Fibroblast of skin of left biceps (primary cell): ENCODE results near the gene POR.

Source experiments
- DNase-seq, 2 experiments: peaks; one replicate each; pipeline ENCODE4 v3.0.0-alpha.2; 2013; ENCODE audit warnings: low read depth in 2 of 2

Gene POR

DNA sequence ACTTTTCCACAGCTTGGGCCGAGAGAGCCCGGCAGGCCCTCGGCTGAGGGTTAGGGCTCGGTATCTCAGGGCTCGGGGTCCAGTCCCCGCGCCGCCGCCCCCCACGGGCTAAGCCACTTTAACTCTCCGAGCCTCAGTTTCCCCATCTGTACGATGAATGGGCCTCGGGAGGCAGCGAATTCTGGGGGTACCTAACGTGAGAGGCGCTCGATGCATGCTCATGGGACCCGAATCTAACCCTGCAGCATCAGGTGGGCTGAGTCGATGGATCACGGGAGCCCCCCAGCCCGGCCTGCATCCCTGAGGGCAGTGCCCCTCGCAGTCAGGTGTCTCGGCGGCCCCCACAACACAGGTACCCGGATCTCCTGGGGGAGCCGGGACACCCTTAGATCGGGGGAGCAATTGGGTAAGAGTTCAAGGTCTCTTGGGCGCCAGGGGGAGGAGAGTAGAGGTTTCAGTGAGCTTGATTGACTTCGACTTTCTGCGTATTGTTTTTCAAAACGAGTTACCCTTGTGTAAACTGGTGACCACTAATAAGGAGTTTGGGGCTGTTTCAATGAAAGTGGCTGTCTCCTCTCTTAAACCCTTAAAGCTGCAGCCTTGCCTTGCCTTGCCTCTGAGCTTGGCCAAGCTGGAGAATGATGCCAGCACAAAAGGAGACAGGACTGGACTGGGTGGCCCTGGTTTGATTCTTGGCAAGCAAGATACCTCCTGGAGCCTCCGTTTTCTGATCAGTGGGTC is 631 bp downstream of the POR start:
- DNase-seq, result no peak

DNA sequence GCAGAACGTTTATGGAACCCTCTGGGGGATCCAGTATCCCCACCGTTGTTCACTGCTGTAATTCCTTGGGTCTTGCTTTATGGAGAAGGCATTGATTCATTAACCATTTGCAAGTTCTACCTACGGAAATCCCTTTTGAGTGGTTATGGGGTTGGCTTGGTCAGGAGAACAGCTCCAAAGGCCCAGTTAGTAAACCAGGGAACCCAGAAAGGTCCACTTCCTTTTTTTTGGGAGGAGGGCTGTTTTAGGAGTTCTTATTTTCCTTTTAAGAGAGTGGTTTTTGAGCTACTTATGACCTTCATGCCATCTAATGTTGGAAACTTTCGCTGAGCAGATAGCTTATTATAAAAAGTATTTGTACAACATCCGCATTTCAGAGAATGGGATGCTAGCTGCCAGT is 1.3 kb downstream of the POR start:
- no peak for DNase-seq

DNA sequence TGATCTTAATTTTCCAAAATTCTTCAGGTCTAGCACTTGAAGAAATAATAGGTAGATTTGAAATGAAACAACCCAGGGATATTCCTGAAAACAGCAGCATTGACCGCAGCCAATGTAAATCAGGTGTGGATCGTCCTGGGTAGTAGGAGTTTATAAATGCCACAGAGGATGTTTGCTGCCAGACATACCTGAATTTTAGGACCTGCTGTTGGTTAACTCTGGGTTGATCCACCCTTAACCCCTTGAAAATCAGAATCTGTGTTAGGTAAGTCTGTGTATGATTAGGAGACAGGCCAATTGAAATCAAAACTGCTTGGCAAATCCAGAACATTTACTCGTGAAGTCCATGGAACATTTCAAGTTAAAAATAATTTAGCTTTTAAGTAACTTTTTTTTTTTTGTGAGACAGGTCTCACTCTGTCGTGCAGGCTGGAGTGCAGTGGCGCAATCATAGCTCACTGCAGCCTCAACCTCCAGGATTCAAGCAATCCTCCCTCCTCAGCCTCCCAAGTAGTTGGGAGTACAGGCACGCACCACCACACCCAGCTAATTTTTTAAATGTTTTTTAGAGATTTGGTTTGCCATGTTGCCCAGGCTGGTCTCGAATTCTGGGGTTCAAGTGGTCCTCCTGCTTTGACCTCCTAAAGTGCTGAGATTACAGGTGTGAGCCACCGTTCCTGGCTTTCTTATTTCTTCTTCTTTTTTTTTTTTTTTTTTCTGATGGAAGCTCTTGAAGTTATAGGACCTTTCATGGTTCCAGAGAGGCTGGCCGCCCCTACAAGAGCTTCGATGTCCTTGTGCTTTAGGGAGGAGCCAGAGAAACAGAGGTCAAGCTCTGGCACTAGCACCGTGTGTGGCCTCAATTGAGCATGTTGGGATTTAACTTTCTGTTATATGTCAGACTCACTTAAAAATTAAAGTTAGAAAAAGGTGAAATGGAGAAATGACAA is 2.0 kb downstream of the POR start:
- no peak for DNase-seq

DNA sequence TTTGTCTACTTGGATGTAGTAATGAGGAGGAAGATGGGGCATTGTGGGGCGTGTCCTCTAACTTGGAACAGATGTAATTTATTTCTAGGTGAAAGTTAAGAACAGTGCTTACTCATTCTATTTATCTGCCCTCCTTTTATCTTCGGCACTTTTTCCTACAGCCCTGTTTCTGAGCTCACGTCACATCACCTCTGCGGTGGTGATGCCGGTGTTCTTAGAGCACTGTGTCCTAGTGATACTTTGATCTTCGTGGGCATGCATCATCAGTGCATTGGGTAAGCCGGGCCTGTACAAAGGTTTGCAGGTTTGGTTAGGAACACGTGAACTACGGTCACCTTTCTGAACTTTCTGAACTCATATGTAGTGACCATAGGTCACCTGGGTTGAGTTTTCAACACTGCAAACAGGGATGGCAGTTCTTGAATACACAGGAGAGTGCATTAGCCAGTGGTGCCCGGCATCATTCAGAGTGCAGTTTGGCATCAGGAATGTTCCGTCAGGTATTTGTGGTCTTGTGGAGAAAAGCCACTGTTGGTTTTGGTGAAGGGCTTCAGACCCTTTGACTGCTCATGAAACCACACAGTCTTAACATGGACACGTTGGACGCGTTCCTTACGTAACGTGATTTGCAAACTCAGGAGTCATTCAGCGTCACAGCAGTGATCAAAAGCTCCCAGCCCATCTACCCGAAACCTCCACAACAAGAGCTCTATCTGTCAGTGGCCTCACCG is 5.6 kb downstream of the POR start:
- no peak for DNase-seq

DNA sequence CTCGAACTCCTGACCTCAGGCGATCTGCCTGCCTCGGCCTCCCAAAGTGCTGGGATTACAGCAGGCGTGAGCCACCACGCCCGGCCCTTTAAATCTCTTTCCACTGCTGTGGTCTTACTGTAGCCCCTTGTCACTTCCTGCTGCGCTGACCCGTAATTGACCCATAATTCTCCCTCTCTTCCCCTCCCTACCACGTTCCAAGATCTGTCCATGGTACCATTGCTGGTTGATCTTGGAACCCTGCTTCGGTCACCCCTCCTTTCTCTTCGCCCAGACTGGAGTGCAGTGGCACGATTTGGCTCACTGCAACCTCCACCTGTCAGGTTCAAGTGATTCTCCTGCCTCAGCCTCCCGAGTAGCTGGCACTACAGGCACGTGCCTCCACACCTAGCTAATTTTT is 6.5 kb downstream of the POR start:
- DNase-seq, result no peak

DNA sequence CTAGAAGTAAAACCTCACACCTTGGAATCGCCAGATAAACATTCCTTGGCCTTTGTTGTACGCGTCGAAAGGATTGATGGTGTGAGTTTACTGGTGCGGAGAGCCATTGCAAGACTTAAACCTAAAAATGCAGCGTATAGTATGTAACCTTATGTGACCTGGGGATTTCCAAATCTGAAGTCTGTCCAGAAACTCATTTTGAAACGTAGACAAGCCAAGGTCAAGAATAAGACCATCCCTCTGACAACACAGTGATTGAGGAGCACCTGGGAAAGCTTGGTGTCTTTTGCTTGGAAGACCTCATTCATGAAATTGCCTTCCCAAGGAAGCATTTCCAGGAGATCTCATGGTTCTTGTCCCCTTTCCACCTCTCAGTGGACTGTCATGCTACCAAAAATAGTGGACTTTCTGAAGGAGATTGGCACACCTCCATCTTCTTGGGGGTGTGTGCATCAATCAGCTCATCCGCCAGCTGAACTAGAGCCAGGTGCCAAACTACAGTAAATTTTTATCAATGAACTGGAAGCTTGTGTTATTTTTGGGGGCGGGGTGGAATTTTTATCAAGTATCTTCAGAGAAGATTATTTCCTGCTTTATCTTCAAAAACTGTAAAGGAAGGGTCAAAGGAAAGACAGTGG is 8.1 kb downstream of the POR start:
- DNase-seq, result no peak

DNA sequence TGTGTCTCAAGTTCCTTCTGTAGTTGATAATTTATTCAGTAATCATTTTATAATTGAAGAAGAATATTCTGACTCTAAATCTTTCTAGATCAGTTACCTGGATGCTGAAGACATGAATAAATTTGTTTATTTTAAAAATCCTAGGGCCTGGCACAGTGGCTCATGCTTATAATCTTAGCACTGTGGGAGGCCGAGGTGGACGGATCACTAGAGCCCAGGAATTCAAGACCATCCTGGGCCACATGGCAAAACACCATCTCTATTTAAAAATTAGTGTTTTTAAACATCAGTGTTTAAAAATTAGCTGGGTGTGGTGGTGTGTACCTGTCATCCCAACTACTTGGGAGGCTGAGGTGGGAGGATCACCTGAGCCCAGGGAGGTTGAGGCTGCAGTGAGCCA is 9.3 kb downstream of the POR start:
- no peak for DNase-seq

DNA sequence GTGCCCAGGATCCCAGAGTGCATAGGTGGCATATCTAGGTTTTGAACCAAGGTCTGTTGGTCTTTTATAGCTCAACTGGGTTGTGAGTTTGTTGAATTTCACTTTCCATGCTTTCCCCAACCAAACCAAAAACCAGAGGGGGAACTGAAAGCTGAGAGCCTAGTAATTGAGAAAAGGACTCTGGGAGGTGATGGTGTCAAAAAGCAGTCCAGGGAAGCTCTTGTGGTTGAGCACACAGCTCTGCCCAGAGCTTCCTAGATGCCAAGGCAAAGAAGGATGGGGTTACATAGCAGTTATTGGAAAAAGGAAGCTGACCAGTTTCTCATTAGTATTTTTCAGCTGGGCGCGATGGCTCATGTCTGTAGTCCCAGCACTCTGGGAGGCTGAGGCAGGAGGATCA is 9.9 kb downstream of the POR start:
- DNase-seq, result no peak

DNA sequence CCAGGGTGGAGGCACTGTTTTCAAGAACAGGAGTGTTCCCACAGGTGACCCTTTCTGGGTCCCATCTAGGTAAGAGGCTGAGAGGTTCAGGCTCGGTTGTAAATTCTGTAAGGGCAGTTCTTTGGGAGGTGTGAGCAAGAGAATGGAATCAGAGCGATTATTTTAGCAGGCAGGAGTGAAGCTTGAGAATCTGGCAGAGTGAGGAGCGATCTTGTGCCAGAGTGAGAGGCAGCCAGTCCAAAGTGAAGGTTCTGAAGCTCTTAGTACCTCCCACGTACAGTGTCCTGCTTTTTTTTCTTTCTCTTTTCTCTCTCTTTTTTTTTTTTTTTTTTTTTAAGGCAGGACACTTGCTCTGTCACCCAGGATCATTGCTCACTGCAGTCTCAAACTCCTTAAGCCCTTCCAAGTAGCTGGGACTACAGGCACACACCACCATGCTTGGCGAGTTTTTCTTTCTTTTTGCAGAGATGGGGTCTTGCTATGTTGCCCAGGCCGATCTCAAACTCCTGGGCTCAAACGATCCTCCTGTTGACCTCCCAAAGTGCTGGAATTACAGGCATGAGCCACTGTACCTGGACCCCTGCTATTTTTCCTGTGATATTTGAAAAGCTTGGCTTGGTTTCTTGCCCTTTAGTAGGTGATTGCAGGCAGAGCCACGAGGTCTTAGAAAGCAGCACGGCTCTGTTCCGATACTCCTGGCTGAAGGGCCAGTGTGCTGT is 10.9 kb downstream of the POR start:
- DNase-seq, result no peak

DNA sequence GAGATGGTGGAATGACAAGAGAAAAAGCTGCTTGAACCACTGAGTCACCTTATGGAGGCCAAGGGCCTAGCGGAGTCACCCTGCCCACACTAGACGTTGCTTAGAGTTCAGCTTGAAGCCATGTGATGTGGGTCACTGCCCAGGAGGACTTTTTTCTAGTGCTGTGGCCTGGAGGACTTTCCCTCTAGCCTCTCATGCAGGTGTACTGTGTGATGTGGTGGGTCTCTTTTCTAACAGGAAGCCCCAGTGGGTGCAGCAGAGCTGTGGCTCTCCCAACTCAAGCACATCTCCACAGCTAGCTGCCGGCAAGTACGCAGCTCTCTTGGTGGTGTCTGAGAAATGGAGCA is 13.6 kb downstream of the POR start:
- no peak for DNase-seq

DNA sequence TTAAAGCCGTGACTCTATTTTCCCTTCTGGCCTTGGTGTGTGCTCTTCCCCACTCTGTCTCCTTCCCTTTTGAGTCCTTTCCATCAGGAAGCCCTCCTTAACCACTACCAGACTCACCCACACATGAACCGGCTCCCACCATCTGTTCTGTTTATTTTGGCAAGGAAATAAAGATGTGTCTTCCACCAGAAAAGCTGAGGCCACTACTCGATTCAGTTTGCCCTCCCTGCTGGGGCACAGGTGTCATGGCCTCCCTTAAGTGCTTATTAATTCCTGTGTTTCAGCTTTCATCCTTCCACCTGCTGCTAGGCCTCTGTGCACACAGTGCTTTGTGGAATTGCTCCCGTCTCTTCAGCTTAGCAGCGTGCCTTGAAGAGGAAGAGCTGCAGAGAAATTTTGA is 16.7 kb downstream of the POR start:
- no peak for DNase-seq

DNA sequence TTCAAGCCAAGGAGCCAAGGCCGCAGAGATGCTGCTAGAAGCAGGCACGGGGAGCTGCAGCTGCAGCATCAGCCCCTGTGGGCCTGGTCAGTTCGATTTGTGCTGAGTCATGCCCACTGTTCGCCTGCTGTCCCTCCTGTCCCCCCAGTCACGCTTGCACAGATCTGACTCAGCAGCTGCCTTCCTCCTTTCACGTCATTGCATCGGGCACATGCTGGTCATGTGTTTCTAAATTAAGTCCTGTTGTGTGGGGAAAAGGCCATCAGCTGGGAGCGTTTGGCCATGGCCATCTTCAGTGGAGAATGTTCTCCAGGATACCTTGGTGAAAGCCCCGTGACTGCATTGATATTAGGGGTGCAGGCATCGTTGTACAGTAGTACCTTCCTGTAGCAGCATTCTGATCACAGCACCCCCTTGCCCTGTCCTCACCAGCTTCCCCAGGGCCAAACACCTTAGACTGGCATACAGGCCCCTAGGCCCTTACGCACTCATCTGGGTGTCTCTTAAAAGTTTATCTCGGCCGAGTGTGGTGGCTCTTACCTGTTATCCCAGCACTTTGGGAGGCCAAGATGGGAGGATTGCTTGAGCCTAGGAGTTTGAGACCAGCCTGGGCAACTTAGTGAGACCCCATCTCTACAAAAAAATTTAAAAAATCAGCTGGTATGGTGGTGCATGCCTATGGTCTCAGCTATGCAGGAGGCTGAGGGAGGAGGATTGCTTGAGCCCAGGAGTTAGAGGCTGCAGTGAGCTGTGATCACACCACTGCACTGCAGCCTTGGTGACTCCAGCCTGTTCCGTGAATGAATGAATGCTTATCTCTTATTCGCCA is 23.2 kb downstream of the POR start:
- peak; percentile 37 to 44 for DNase-seq

DNA sequence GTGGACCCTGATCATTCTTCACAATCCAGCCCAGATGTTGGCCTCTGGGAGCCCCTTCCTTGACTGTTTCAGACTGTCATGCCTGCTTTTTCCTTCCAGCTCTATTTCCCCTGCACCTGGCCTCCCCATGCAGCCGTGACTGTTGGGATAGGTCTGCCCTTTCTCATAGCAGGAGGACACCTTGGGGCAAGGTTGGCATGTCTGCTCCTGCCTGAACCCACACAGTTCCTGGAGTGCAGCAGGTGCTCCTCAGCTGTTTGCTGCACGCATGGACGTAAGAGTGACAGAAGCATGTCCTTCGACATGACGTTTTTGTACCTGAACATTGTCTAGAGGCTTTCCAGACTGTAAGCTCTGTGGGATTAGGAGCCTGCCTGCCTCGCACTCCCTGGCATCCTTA is 24.0 kb downstream of the POR start:
- DNase-seq, result no peak

DNA sequence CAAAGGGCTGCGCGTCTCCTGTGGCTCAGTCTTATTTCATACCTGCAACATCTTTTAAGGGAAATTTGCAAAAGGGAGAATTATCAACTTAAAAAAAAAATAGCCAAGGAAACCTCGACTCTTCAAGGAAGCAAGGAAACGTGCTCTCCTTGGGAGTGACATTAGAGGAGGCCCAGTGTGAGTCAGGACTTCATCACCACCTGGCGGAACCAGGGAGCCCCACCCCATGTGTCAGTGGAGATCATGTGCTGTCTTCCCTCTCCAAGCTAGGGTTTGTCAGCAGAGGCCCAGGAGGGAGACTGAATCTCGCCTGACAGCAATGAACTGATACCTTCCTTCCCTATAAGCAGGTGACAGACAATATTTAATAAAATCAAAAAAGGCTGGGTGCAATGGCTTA is 28.9 kb downstream of the POR start:
- DNase-seq, result no peak

DNA sequence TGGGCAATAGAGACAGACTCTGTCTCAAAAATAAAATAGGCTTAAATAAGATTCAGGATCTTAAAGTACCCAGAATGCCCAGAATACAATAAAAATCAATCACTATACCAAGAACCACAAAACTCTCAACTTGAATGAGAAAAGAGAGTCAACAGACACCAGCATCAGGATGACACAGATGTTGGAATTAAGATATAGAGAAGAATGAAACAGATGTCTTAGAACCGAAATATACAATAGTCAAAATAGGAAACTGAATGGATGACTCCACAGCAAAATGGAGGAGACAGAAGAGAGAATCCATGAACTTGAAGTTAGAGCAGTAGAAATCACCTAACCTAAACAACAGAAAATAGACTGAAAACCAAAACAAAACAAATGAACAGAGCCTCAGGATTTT is 29.6 kb downstream of the POR start:
- no peak for DNase-seq

DNA sequence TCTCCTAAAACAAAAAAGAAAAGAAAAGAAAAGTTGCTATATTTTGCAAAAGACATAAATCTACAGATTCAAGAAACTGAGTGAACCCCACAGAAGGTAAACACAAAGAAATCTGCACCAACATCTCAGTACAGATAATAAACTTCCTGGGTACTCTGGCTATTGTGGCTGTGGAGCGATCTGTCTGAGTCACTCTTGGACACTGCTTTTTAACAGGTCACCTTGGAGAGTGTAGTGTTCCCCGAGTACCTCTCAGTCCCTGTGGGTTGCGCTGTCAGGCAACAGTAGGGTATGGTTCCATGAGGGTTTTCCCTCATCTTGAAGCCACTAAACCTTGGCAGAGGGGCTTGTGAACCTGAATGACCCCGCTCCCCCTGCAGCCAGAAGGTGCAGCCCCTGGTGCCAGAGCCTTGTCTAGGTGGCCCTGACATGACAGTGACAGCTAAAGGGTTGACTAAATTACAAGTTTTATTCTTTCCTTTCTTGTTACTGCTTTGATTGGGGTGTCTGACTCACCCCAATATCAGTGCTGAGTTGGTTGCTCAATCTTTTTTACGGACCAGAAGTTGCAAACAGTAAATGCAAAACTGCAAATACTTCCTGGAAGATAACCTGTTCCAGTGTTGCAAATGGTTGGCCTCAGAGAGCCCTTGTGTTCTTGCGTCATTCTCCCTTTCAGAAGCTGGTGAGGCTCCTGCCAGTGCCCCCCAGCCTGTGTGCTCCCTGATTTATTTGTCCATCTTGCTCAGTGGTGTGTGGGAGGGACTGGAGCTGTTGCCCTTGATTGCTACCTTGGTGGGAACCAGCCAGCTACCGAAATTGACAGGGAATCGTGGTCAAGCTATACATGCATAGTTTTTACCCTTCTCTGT is 30.6 kb downstream of the POR start:
- DNase-seq, result no peak

DNA sequence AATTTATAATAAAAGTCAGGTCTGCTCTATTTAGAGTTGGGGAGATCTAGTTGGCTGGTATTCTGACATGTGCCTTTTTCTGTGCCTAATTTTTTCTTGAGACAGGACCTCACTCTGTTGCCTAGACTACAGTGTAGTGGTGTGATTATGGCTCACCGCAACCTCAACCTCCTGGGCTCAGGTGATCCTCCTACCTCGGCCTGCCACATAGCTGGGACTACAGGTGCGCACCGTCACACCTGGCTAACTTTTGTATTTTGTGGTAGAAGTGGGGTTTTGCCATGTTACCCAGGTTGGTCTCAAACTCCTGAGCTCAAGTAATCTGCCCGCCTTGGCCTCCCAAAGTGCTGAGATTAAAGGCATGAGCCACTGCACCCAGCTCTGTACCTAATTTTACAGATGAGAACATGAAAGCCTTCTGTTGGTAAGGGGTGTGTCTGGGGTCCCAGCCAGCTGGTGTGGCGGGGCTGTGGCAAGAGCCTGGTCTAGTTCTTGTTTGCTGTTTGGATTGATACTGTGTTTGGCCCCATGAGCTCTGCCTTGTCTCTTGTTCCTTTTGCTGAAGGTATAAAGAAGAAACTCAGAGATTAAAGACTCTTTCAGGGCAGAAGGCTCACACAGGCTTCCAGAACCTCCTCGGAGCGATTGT is 31.4 kb downstream of the POR start:
- no peak for DNase-seq

DNA sequence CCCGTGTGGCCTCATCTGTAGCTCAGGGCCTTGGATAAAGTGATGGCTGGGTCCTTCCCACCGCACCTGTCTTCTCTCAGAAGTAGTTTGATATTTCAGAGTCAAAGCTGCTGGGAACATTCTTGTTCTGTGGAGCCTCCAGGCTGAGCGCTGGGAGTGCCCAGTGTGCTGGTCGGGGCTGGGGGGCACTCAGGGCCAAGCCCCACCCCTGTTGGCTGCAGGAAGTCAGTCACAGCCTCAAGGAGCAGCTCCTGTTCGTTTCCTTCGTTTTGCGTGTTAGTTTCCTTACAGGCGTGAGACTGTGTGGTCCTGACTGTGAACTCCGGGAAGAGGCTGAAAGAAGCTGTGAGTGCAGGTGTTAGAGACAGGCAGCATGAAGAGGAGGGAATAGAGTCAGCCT is 33.2 kb downstream of the POR start:
- DNase-seq, result no peak

DNA sequence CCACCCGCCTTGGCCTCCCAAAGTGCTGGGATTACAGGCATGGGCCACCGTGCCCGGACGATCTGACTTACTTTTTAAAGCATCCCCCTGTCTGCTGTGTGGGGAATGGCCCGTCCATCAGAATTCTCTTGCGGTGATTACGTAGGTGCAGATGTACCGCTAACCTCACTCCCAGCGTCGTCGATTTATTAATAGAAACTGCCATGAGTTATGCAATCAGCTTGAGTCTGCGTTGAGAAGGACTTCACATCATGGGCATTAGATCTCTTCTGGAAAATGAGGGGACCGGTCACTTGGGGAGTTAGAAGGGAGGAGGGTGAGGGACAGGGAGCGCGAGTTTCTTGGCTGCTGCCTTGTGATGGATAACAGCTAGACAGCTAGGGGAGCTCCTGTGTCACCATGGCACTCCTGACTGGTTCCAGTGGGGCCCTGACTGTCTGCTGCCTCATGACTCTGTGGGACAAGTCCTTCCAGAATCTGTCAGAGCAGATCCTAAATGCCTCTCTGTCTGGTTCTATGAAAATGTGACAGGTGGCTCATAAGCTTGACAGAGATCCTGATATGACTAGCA is 35.2 kb downstream of the POR start:
- no peak for DNase-seq
